Endodermal cell (in vitro differentiated cells): ENCODE measurements around the gene CLCN2. TPM values are rescaled to one million over a fixed set of nuclear protein-coding genes. Genes with fewer than 3 reads are reported as not detected.

ENCODE experiments used
- DNase-seq: peaks from one replicate; pipeline ENCODE4 v3.0.0-alpha.2; 2017
- H3K27ac ChIP-seq: 2 replicates; pipeline ENCODE4 v1.5.1; 2013; ENCODE audit warnings: mild to moderate bottlenecking, low read depth, low read length, moderate library complexity
- H3K27me3 ChIP-seq: 2 replicates; pipeline ENCODE4 v1.6.1; 2013; ENCODE audit warnings: mild to moderate bottlenecking, low read length, moderate library complexity; ENCODE audit not compliant: insufficient read depth, control insufficient read depth, poor library complexity, severe bottlenecking
- H3K36me3 ChIP-seq: 2 replicates; pipeline ENCODE4 v1.7.0; 2013; ENCODE audit warnings: mild to moderate bottlenecking, low read length, moderate library complexity; ENCODE audit not compliant: control insufficient read depth, insufficient read depth
- H3K4me1 ChIP-seq: one replicate; pipeline ENCODE4 v1.7.0; 2013; ENCODE audit warnings: low read length; ENCODE audit not compliant: control insufficient read depth, insufficient read depth
- H3K4me3 ChIP-seq: 2 replicates; pipeline ENCODE4 v1.5.1; 2013; ENCODE audit warnings: mild to moderate bottlenecking, low read length, moderate library complexity
- H3K9ac ChIP-seq: 2 replicates; pipeline ENCODE4 v1.6.1; 2013; ENCODE audit warnings: mild to moderate bottlenecking, low read length, moderate library complexity; ENCODE audit not compliant: poor library complexity, severe bottlenecking; ENCODE audit errors: extremely low read depth
- H3K9me3 ChIP-seq: 2 replicates; pipeline ENCODE4 v1.6.1; 2013; ENCODE audit warnings: mild to moderate bottlenecking, low read length, moderate library complexity; ENCODE audit not compliant: control insufficient read depth
- H3K27ac Mint-ChIP-seq: 2 replicates; pipeline ENCODE4 v1.8.0; 2020; ENCODE audit warnings: mixed read lengths
- H3K27me3 Mint-ChIP-seq: 2 replicates; pipeline ENCODE4 v1.8.0; 2021; ENCODE audit warnings: mild to moderate bottlenecking, mixed read lengths; ENCODE audit not compliant: insufficient read depth
- H3K36me3 Mint-ChIP-seq: 2 replicates; pipeline ENCODE4 v1.8.0; 2020; ENCODE audit warnings: low read depth, mixed read lengths
- H3K4me1 Mint-ChIP-seq: 2 replicates; pipeline ENCODE4 v1.8.0; 2020; ENCODE audit warnings: mixed read lengths
- H3K4me3 Mint-ChIP-seq: 2 replicates; pipeline ENCODE4 v1.8.0; 2020; ENCODE audit warnings: mild to moderate bottlenecking, moderate library complexity, mixed read lengths
- H3K9me3 Mint-ChIP-seq: 2 replicates; pipeline ENCODE4 v1.8.0; 2020; ENCODE audit warnings: mild to moderate bottlenecking, mixed read lengths
- CTCF ChIP-seq: fragments of 200-600 bp; sonication (generic); conservative IDR thresholded peaks from 2 replicates; pipeline ENCODE4 v1.5.0; 2021; ENCODE audit warnings: antibody characterized with exemption, mild to moderate bottlenecking
- WGBS, 2 experiments: methylation state at CpG; one replicate each; pipeline versions ENCODE4 v1.1.5 to v1.1.7; 2013; ENCODE audit warnings: missing lambda C conversion rate in 2 of 2, mixed read lengths in 1 of 2; ENCODE audit not compliant: insufficient coverage in 1 of 2, insufficient read length in 1 of 2; 5-methylcytosine and 5-hydroxymethylcytosine counted together
- total RNA-seq, 2 donors: library from RNA; stranded (reverse); fragmentation: NEBNext Ultra II Directional in 1 of 2; extraction: Animal tissue kit (Norgen Biotek cat#: 25700) in 1 of 2; gene quantifications; 2 replicates in 1 of 2; 3 replicates in 1 of 2; pipeline ENCODE4 v1.2.1, GENCODE V29; 2021

The CLCN2 gene
- total RNA-seq, 2 donors from 2014 or later = 32.4 to 38.4 TPM

GRCh38 chr3:184314363-184314699, 47.1 kb downstream of the CLCN2 start, which contains the start of gene EIF4G1:
Gene EIF4G1 (plus strand): TSS chr3:184314606. CDS start chr3:184315797, 1,191 bp downstream.
- Mint-ChIP-seq H3K4me3 (peak within 1 kb of the TSS; percentile 84), H3K27ac (peak within 1 kb of the TSS; percentile 88), H3K36me3 (peaks cover 27% of the 10 kb centered on the region), H3K27me3 (no peaks in the 10 kb centered on the region), H3K9me3 (no peaks in the 10 kb centered on the region), H3K4me1 (peaks cover 22% of the 10 kb centered on the region)
- Histone ChIP-seq H3K27ac (peak within 1 kb of the TSS; percentile 80), H3K4me1 (peaks cover 5% of the 10 kb centered on the region), H3K9ac (peak within 1 kb of the TSS; percentile 91), H3K9me3 (no peaks in the 10 kb centered on the region), H3K27me3 (no peaks in the 10 kb centered on the region), H3K4me3 (peak within 1 kb of the TSS; percentile 95), H3K36me3 (peaks cover 31% of the 10 kb centered on the region)
- DNase-seq = peak; percentile 96
- no peak for TF ChIP-seq CTCF
- 0% methylated on average over 35 of the region's 40 CpGs; no CpG with 5 or more reads in 1 of the 2 experiments for WGBS, 2 experiments

- Mint-ChIP-seq H3K4me1 (peaks cover 7% of the 10 kb centered on the region), H3K36me3 (peaks cover 33% of the 10 kb centered on the region), H3K4me3 (no peak overlapping the region), H3K9me3 (no peaks in the 10 kb centered on the region), H3K27me3 (no peaks in the 10 kb centered on the region), H3K27ac (no peak overlapping the region)
- peaks cover 30% of the 10 kb centered on the region for H3K36me3 ChIP-seq
- H3K4me3 ChIP-seq = no peak overlapping the region
- no peaks in the 10 kb centered on the region for H3K27me3 ChIP-seq
- DNase-seq = no peak
- H3K27ac ChIP-seq = no peak overlapping the region
- H3K4me1 ChIP-seq = peaks cover 3% of the 10 kb centered on the region
- no peak for TF ChIP-seq CTCF
- H3K9me3 ChIP-seq = no peaks in the 10 kb centered on the region
- no peak overlapping the region for H3K9ac ChIP-seq
Observed at GRCh38 chr3:184311633-184312032, 49.8 kb downstream of the CLCN2 start.

- Histone ChIP-seq H3K36me3 (peaks cover 55% of the 10 kb centered on the region), H3K4me3 (no peak overlapping the region), H3K27me3 (no peaks in the 10 kb centered on the region), H3K9ac (no peak overlapping the region), H3K9me3 (no peaks in the 10 kb centered on the region), H3K4me1 (no peaks in the 10 kb centered on the region), H3K27ac (no peak overlapping the region)
- no peak for DNase-seq
- Mint-ChIP-seq H3K9me3 (no peaks in the 10 kb centered on the region), H3K4me3 (no peak overlapping the region), H3K36me3 (peaks cover 59% of the 10 kb centered on the region), H3K27ac (no peak overlapping the region), H3K4me1 (no peaks in the 10 kb centered on the region), H3K27me3 (no peaks in the 10 kb centered on the region)
- TF ChIP-seq CTCF = peak; percentile 31
- 89 to 94% methylated on average over 6 to 7 of the region's 7 CpGs for WGBS, 2 experiments
Observed at GRCh38 chr3:184308744-184309143, 52.7 kb downstream of the CLCN2 start.
